Pancreas (tissue), 10 donors: Measurements from ENCODE around the gene ABCB8. TPM values are rescaled to one million over a fixed set of nuclear protein-coding genes. Genes with fewer than 3 reads are reported as not detected.

Experiments
- ATAC-seq, 4 donors: fragments of 200-7000 bp; cut with Tn5 transposase; one replicate each; pipeline versions ENCODE4 v1.8.0 to v1.9.1; 2020; ENCODE audit warnings: mild to moderate bottlenecking in 4 of 4, moderate library complexity in 4 of 4
- DNase-seq, 6 donors: peaks; one replicate each; pipeline ENCODE4 v3.0.0-alpha.2; 2020
- FAIRE-seq: peaks from 2 replicates; lab custom pipeline; 2012; peaks lifted over from hg19 to GRCh38; lab: Jason Lieb, UNC
- H3K27ac ChIP-seq, 4 donors: fragments of 200-600 bp; sonication (generic); 1 replicate in 3 of 4; 2 replicates in 1 of 4; pipeline versions ENCODE4 v1.5.0 to v1.8.0; 2020
- H3K27me3 ChIP-seq, 4 donors: fragments of 200-600 bp; one replicate each; pipeline ENCODE4 v1.8.0; 2021
- H3K36me3 ChIP-seq, 3 donors: fragments of 200-600 bp; sonication (generic) in 1 of 3; one replicate each; pipeline versions ENCODE4 v1.5.0 to v1.8.0; 2020 to 2021
- H3K4me1 ChIP-seq, 3 donors: fragments of 200-600 bp; one replicate each; pipeline ENCODE4 v1.8.0; 2021
- H3K4me3 ChIP-seq, 4 donors: fragments of 200-600 bp; sonication (generic) in 2 of 4; one replicate each; pipeline versions ENCODE4 v1.5.0 to v1.8.0; 2020 to 2021
- H3K9me3 ChIP-seq, 4 donors: fragments of 200-600 bp; one replicate each; pipeline ENCODE4 v1.8.0; 2021
- CTCF ChIP-seq, 4 donors: fragments of 200-600 bp; sonication (generic) in 3 of 4; IDR thresholded peaks; one replicate each; pipeline versions ENCODE4 v1.5.0 to v1.8.0; 2021; ENCODE audit warnings: antibody characterized with exemption in 4 of 4
- WGBS, 2 donors: extraction: QIAGEN DNeasy Blood & Tissue Kit; methylation state at CpG; one replicate each; pipeline ENCODE4 v1.1.7; 2013; 5-methylcytosine and 5-hydroxymethylcytosine counted together
- intact Hi-C, 3 donors: fragments of 100-400 bp; cut with DNase I; formaldehyde crosslinking; loops; one replicate each; pipeline versions ENCODE4 v1.11.1 to v1.14.2; 2022
- polyA plus RNA-seq, 2 donors: library from polyadenylated mRNA; stranded (reverse); fragments of 200-250 nt; gene quantifications; one replicate each; pipeline ENCODE4 v1.2.3, GENCODE V29; 2013
- total RNA-seq, 6 donors: library from RNA; stranded (reverse); fragmentation: NEBNext Ultra II Directional in 4 of 6; extraction: Animal tissue kit (Norgen Biotek cat#: 25700) in 4 of 6; gene quantifications; one replicate each; pipeline versions ENCODE4 v1.2.1 to v1.2.4, GENCODE V29; 2021 to 2023
- donor health status: healthy with polysubstance abuse.
- donor health status: DM: no; HTN: no; CAD: no; lungs with moderate emphysema.
- donor health status: DM: no; HTN: no; CAD: no.
- donor health status: control.
- donor health status: control.
- donor health status: Bipolar disorder and iron deficiency.
- donor health status: DM: yes; HTN: yes; CAD: no.
- donor health status: DM: no; HTN: no; CAD: no.
- donor health status: DM: no; HTN: no; CAD: no.
- donor health status: DM: yes; HTN: yes; CAD: no.

ABCB8 gene
- total and polyA plus RNA-seq, 8 donors = 6.1 to 29.0 (median 12.7) TPM

GRCh38 chr7:151046603-151047573 lies 18.6 kb downstream of the ABCB8 start:
- intact Hi-C loops = no loop called here

GRCh38 chr7:151047976-151048815 lies 19.9 kb downstream of the ABCB8 start, which contains the start of gene ASIC3:
Gene ASIC3, plus strand, starts transcription at chr7:151048531. Its CDS starts 355 bp downstream, at chr7:151048886.
- 71 to 78% methylated on average over 22 of the region's 22 CpGs for WGBS, 2 donors
- TF ChIP-seq CTCF (IDR thresholded peaks at IDR 0.05) = no peak
- no peaks in the 10 kb centered on the region for H3K36me3 ChIP-seq
- FAIRE-seq = no peak
- intact Hi-C loops = no loop called here
- ATAC-seq = no peak
- no peaks in the 10 kb centered on the region for H3K27me3 ChIP-seq
- no peak within 1 kb of the TSS for H3K4me3 ChIP-seq
- peak in 1 of 6 donors; percentile 72 for DNase-seq
- H3K27ac ChIP-seq = no peak within 1 kb of the TSS
- H3K9me3 ChIP-seq = no peaks in the 10 kb centered on the region
- peaks cover 0 to 4% (median 0%) of the 10 kb centered on the region in 3 donors for H3K4me1 ChIP-seq

More at GRCh38 chr7:151046603-151047573, 18.6 kb downstream of the ABCB8 start:
- H3K27ac ChIP-seq = no peak overlapping the region
- H3K9me3 ChIP-seq = no peaks in the 10 kb centered on the region
- FAIRE-seq = no peak
- 73% methylated on average over 14 of the region's 14 CpGs for WGBS, 2 donors
- no peak overlapping the region for H3K4me3 ChIP-seq
- ATAC-seq = no peak
- no peaks in the 10 kb centered on the region for H3K36me3 ChIP-seq
- H3K4me1 ChIP-seq = peaks cover 0 to 4% (median 0%) of the 10 kb centered on the region in 3 donors
- peak in 1 of 6 donors; percentile 62 for DNase-seq
- no peak for TF ChIP-seq CTCF (IDR thresholded peaks at IDR 0.05)
- H3K27me3 ChIP-seq = no peaks in the 10 kb centered on the region

GRCh38 chr7:151048911-151049463 lies 20.7 kb downstream of the ABCB8 start:
- no peak overlapping the region for H3K27ac ChIP-seq
- peaks cover 0 to 4% (median 0%) of the 10 kb centered on the region in 3 donors for H3K4me1 ChIP-seq
- no peaks in the 10 kb centered on the region for H3K36me3 ChIP-seq
- H3K9me3 ChIP-seq = no peaks in the 10 kb centered on the region
- FAIRE-seq (no peak), ATAC-seq (no peak), DNase-seq (peak in 1 of 6 donors; percentile 68)
- WGBS, 2 donors = 84 to 86% methylated on average over 38 of the region's 38 CpGs
- no peaks in the 10 kb centered on the region for H3K27me3 ChIP-seq
- no peak overlapping the region for H3K4me3 ChIP-seq
- TF ChIP-seq CTCF (IDR thresholded peaks at IDR 0.05) = no peak
- intact Hi-C loops = no loop called here

GRCh38 chr7:151051108-151051507 lies 22.9 kb downstream of the ABCB8 start:
- H3K4me1 ChIP-seq = peaks cover 0 to 4% (median 0%) of the 10 kb centered on the region in 3 donors
- no peaks in the 10 kb centered on the region for H3K36me3 ChIP-seq
- peak in 5 of 6 donors; percentile 62 to 89 (median 73) for DNase-seq
- no peak for TF ChIP-seq CTCF (IDR thresholded peaks at IDR 0.05)
- ATAC-seq = peak; percentile 73 to 91 (median 82)
- no peak overlapping the region for H3K4me3 ChIP-seq
- no peak for FAIRE-seq
- intact Hi-C loops = no loop called here
- no peak overlapping the region for H3K27ac ChIP-seq
- H3K9me3 ChIP-seq = no peaks in the 10 kb centered on the region
- no peaks in the 10 kb centered on the region for H3K27me3 ChIP-seq
- WGBS, 2 donors = 3 to 5% methylated on average over 43 to 50 of the region's 50 CpGs
